HFFc6 (cell line): ENCODE data around the gene SLC34A3. TPM values are rescaled to one million over a fixed set of nuclear protein-coding genes. Genes with fewer than 3 reads are reported as not detected.

Experiments
- DNase-seq: peaks from one replicate; pipeline ENCODE4 v3.0.0-alpha.2; 2018
- H3K27ac Mint-ChIP-seq: 2 replicates; pipeline ENCODE4 v1.8.0; 2020; ENCODE audit warnings: mild to moderate bottlenecking, mixed read lengths
- H3K27me3 Mint-ChIP-seq: 2 replicates; pipeline ENCODE4 v1.8.0; 2021; ENCODE audit warnings: mild to moderate bottlenecking, moderate library complexity, mixed read lengths; ENCODE audit not compliant: insufficient read depth
- H3K36me3 Mint-ChIP-seq: 2 replicates; pipeline ENCODE4 v1.8.0; 2021; ENCODE audit warnings: low read depth, mixed read lengths
- H3K4me1 Mint-ChIP-seq: 2 replicates; pipeline ENCODE4 v1.8.0; 2020; ENCODE audit warnings: low read depth, mixed read lengths
- H3K4me3 Mint-ChIP-seq: 2 replicates; pipeline ENCODE4 v1.8.0; 2020; ENCODE audit warnings: mild to moderate bottlenecking, moderate library complexity, mixed read lengths
- H3K9me3 Mint-ChIP-seq: 2 replicates; pipeline ENCODE4 v1.8.0; 2020; ENCODE audit warnings: mild to moderate bottlenecking, mixed read lengths
- CTCF ChIP-seq: fragments of 200-600 bp; sonication (generic); IDR thresholded peaks from 2 replicates; pipeline ENCODE4 v1.5.0; 2021; ENCODE audit warnings: antibody characterized with exemption, mild to moderate bottlenecking
- long read RNA-seq: library from polyadenylated mRNA; unstranded; transcript quantifications from one replicate; pipeline ENCODE4 v2.0.0, GENCODE V29; 2019
- total RNA-seq, 6 experiments: library from RNA; stranded (reverse); fragmentation: NEBNext Ultra II Directional; extraction: Animal tissue kit (Norgen Biotek cat#: 25700); gene quantifications; 2 replicates in 1 of 6; 3 replicates in 5 of 6; pipeline ENCODE4 v1.2.3, GENCODE V29; 2021

Gene SLC34A3
- not detected for total RNA-seq
- long read RNA-seq = 0 reads

- Mint-ChIP-seq H3K27me3 (no peaks in the 10 kb centered on the region), H3K9me3 (no peaks in the 10 kb centered on the region), H3K36me3 (no peaks in the 10 kb centered on the region), H3K4me3 (no peak within 1 kb of the TSS), H3K4me1 (peaks cover 7% of the 10 kb centered on the region), H3K27ac (no peak within 1 kb of the TSS)
- TF ChIP-seq CTCF = no peak
- no peak for DNase-seq
Measured at GRCh38 chr9:137230705-137231371, at the start of gene SLC34A3. TSS of gene SLC34A3 (plus strand) at chr9:137230901. CDS start at chr9:137231703, 802 bp downstream.

DNA sequence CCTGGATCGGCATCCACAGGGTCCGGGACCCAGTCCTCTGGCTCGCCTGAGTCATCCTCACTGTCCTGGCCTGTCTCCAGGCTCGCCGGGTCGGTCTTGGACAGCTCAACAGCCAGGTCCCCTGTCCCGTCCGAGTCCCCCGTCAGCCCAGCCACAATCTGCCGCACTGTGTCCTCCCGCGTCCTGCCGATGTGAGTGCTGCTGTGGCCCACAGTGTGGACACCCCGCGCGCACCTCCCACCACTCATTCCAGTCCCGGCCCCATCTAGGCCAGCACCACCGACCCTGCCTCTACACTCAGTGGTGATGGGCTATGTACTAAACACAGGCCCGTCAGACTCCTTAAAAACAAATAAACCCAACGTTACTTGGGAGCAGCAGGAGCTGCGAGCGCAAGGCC lies 49.0 kb upstream of the SLC34A3 start:
- no peak overlapping the region for H3K4me3 Mint-ChIP-seq
- no peak for DNase-seq
- no peak overlapping the region for H3K27ac Mint-ChIP-seq
- no peaks in the 10 kb centered on the region for H3K9me3 Mint-ChIP-seq
- peaks cover 4% of the 10 kb centered on the region; the same call in 1 of the 2 replicates for H3K36me3 Mint-ChIP-seq
- peaks cover 15% of the 10 kb centered on the region for H3K4me1 Mint-ChIP-seq
- H3K27me3 Mint-ChIP-seq = peaks cover 4% of the 10 kb centered on the region; the same call in 1 of the 2 replicates
- no peak for TF ChIP-seq CTCF

DNA sequence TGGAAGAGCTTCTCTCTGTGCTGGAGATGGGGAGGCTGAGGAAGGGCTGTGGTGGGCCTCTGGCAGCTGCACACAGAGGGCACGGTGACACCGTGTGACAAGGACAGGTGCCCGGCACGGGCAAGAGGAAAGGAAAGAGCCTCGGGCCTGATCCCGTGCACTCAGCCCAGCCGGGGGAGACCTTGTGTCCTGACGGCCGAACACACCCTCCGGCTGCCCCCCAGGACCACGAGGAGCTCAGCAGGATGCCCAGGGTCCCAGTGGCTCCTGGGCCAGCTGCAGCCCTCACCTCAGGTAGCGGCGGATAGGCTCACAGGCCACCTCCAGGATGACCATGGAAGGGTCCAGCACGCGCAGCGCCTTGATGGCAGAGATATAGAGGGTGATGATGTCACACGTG lies 47.9 kb upstream of the SLC34A3 start:
- H3K36me3 Mint-ChIP-seq = peaks cover 4% of the 10 kb centered on the region; the same call in 1 of the 2 replicates
- no peak for DNase-seq
- no peak for TF ChIP-seq CTCF
- no peak overlapping the region for H3K27ac Mint-ChIP-seq
- peaks cover 4% of the 10 kb centered on the region; the same call in 1 of the 2 replicates for H3K27me3 Mint-ChIP-seq
- H3K4me1 Mint-ChIP-seq = peaks cover 26% of the 10 kb centered on the region
- no peaks in the 10 kb centered on the region for H3K9me3 Mint-ChIP-seq
- no peak overlapping the region for H3K4me3 Mint-ChIP-seq

DNA sequence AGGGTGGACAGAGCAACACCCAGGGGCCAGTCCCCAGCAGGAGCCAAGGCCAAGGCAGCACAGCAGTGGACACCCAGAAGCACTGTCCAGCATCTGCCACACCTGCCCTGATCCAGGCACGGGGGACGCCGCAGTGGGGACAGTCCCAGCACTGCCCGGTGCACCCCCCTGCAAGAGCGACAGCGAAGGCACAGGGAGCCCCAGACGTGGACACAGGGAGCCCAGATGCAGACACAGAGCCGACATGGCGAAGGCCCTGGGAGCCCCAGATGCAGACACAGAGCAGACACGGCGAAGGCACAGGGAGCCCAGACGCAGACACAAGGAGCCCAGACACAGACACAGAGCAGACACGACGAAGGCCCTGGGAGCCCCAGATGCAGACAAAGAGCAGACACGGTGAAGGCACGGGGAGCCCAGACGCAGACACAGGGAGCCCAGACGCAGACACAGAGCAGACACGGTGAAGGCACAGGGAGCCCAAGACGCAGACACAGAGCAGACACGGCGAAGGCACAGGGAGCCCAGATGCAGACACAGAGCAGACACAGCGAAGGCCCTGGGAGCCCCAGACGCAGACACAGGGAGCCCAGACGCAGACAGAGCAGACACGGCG lies 46.6 kb upstream of the SLC34A3 start:
- Mint-ChIP-seq H3K4me1 (peaks cover 21% of the 10 kb centered on the region), H3K36me3 (peaks cover 4% of the 10 kb centered on the region), H3K27ac (no peak overlapping the region), H3K4me3 (no peak overlapping the region), H3K9me3 (no peaks in the 10 kb centered on the region), H3K27me3 (peaks cover 6% of the 10 kb centered on the region; the same call in 1 of the 2 replicates)
- DNase-seq = no peak
- TF ChIP-seq CTCF = no peak

GRCh38 chr9:137184881-137185660 lies 45.6 kb upstream of the SLC34A3 start:
- Mint-ChIP-seq H3K36me3 (peaks cover 4% of the 10 kb centered on the region), H3K27me3 (peaks cover 6% of the 10 kb centered on the region; the same call in 1 of the 2 replicates), H3K4me3 (no peak overlapping the region), H3K4me1 (peaks cover 26% of the 10 kb centered on the region), H3K9me3 (no peaks in the 10 kb centered on the region), H3K27ac (no peak overlapping the region)
- no peak for TF ChIP-seq CTCF
- DNase-seq = no peak
